T-helper 2 cell (primary cell): Measurements from ENCODE around the gene CST11.
"Not testable (repeated sequence)": the region's sequence is repeated elsewhere in the genome, so short reads cannot be mapped to it uniquely, and the experiment has no call there.

Experiments
- DNase-seq, 5 experiments: peaks; one replicate each; pipeline versions ENCODE4 v3.0.0 to v3.0.0-alpha.2; 2012 to 2022
- total RNA-seq, 2 donors: gene quantifications; one replicate each; lab custom pipeline; 2026; lab: John Stamatoyannopoulos, UW

CST11 gene, protein sequence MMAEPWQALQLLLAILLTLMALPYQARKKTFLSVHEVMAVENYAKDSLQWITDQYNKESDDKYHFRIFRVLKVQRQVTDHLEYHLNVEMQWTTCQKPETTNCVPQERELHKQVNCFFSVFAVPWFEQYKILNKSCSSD
- 0 reads per million in 2 donors for total RNA-seq

DNA sequence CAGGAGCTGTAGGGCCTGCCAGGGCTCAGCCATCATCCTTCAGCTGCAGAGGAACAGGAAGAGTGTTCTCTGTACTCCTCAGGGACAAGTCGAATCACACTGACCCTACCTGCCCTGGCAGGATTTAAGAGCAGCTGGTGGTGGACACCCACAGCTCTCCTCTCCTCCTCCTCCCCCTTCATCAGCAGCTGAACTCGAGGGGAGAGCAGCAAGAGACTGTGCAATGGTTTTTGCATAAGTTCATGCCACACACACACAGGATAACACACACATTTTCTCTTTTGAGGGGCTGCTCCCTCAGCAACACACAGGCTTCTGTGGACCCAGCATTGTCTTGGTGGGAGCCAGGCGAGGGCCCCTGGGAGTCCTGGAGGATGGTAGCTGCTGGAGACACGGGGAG lies at the start of gene CST11:
Gene CST11 (minus strand): TSS at position 101 of the 400 bp plus-strand sequence. CDS start 65 bp downstream, at position 36.
- no peak for DNase-seq

DNA sequence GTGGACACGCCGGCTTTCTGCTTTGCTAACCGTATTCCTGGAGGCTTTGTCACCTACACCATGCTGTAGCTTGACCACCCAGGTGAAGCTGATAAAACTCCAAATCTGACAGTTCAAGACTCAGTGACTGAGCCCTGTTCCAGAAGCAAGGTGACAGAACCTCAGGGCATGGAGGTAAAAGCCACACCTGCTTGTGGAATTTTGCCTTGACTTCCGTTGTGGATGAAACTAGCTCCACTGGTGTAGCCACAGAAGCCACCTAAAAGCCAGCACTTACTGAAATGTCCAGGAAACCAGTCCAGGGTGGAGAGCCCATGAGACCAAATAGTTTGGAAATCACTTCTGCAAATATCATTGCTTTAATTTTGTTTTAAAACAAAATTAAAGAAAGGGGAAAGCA lies 49.2 kb upstream of the CST11 start:
- DNase-seq = no peak

DNA sequence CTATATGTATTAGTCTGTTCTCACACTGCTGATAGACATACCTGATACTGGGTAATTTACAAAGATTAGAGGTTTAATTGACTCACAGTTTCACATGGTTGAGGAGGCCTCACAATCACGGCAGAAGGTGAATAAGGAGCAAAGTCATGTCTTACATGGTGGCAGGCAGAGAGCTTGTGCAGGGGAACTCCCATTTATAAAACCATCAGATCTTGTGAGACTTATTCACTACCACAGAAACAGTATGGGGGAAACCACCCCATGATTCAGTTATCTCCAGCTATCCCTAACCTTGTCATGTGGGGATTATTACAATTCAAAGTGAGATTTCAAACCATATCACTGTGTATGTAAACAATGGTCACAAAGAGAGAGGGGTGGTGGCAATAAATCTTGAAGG lies 44.9 kb upstream of the CST11 start:
- DNase-seq = no peak

DNA sequence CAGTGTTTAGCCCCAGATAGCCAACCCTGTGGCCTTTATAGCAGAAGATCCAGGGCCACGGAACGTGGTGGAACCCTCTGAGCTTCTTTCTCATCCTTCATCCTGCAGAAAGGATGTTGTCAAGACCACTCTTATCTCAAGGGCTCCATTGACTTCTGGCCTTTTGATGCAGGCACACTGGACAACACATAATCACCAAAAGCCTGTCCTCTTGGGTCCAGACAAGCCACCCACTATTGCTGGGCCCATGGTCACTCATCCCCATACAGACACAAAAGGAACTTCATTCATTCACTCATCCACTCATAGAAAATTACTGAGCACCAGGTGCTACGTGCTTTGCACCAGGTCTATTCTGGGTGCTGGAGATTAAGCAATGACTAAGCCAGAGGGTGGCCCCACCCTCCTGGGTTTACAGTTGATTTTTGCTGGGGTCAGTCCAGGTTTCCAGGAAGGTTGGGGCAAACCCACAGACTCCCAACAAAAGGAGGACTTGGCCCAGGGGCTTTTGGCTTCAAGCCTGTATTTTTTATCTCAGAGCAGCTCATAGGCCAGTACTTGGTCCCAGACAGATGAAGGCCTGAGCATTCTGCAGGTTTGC lies 40.6 kb upstream of the CST11 start:
- DNase-seq = no peak

DNA sequence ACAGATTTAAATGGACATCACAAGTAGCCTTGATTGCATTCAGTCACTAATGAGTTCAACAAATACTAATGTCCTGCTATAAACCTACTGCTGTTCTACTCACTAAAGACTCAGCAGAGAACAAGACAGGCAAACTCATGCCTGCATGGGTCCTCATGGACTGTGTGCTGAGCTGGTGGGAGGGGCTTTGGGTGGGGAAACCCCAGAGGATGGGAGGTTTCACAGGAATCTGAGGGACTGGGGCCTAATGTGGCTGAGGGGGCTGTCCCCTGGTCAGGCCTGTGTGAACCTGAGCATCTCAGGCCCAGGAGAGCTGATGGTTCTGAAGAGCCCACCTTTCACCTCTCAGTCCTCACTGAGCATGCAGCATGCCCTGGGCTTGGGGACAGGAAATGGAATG lies 39.6 kb upstream of the CST11 start:
- DNase-seq = no peak

DNA sequence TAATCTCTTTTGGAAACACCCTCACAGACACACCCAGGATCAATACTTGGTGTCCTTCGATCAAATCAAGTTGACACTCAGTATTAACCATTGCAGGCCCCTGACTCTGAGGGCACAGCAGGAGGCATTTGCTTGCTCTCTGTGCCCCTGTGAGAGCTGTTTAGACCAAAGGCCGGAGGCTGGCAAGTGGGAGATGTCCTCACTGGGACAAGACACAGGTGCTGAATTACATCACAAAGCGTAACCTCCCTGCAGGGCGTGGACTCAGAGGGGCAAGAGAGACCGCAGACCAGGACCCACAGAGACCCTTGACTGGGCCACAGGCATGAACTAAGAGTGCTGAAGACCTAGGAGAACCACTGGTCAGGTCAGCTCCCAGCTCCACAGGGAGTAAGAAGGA lies 38.1 kb upstream of the CST11 start, which contains the start of gene CST8:
Gene CST8 (plus strand): TSS at position 301 of the 400 bp plus-strand sequence. CDS start 551 bp downstream, outside the sequence.
- no peak for DNase-seq

DNA sequence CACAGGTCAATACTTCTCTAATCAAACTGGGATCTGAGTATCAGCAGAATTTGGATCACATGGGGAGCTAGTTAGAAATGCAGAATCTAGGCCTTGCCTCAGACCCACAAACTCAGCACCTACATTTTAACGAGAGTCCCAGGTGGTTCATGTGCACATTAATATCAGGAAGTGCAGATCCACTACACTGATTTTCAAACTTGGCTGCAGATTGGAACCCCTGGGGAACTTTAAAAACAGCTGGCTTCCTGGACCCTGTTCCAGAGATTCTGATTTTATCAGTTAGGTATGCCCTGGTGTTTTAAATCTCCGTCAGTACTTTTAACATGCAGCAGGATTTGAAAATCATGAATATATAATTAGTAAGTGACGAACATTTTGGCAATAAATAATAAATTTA lies 36.3 kb upstream of the CST11 start:
- DNase-seq = no peak

DNA sequence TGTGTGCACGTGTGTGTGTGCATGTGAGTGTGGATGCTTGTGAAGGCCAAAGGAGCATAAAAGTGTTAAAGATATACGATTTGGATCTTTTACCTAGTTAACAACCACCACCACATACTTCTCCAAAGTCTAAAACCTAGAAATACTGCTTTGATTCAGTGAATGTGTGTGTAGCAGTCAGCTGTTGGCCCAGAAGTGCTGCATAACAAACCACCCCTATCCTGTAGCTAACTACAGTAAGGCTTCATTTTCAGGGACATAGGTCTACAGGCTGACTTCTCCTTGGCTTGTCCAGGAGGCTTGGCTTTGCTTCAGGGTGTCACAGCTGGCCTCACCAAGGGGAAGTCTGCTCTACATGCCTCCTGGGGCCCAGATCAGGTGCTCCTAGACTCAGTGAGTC lies 35.8 kb upstream of the CST11 start:
- DNase-seq = no peak

DNA sequence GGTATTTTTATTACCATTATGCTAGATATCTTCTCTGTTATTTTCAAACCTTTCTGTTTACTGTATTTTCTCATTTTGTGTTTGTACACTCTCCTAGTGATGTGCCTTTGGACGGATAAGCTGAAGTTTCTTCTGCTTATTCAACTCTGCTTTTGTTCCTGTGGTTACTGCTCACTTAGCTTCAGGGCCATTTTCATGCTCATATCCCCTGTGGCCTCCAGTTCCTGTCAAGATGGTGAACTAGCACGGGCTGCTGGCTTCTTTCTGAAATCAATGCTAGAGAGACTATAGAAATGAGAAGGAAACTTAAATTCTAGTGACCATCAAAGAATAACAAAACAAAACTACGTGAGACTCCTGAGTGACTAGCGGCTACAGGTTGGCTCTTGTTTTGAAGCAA lies 31.4 kb upstream of the CST11 start:
- DNase-seq = no peak

DNA sequence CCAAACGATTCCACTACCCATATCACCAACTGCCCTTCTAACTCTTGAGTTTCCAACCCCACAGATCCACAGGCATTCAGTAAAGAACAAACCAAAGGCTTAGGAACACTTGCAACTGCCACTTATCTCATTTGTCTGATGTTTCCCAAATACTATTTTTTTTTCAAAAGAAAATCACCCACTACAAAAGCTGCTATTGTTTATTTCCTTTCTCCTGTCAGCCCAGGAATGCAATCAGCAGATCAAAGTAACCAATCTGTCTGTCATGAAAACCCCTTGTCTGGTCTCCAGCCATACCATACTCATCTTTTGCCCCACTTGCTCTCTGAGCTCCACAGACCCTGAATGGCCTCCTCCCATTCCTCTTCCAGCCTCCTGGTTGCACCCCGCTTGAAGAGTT lies 29.5 kb upstream of the CST11 start:
- no peak for DNase-seq

DNA sequence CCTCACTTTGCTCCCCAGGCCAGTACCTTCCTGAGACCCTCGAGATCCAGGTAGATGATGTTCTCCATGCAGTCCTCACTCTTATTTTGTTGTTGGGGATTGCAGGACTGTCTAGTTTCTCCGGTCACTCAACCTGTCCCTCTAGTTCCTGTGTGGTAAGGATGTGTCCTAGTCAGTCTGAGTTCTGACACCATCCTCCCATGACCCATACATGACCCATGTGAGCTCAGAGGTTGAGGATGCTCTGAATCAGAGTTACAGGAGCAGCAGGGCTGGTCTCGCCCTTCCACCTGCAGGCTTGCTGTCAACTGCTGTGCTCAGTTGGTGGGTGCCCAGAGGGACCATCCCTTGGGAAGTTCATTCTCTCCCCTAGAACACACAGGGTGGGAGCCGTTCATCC lies 26.4 kb upstream of the CST11 start:
- no peak for DNase-seq

DNA sequence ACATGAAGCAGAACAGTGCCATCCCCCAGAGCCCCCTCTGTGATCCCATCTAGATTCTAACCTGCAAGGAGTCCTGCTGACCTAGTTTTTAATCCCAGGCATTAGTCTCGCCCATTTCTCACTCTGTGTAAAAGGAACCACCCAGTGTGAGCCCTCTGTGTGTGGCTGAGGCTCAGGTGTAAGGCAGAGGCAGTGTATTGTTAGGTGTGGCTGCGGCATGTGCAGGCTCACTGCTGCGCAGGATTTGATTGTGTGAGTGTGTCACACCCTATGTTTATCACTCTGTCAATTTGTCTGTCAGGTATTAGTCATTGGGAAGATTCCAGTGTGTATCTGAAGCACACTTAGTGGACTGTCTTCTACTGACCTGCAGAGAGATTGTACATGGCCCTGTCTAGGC lies 24.5 kb upstream of the CST11 start:
- DNase-seq = no peak

DNA sequence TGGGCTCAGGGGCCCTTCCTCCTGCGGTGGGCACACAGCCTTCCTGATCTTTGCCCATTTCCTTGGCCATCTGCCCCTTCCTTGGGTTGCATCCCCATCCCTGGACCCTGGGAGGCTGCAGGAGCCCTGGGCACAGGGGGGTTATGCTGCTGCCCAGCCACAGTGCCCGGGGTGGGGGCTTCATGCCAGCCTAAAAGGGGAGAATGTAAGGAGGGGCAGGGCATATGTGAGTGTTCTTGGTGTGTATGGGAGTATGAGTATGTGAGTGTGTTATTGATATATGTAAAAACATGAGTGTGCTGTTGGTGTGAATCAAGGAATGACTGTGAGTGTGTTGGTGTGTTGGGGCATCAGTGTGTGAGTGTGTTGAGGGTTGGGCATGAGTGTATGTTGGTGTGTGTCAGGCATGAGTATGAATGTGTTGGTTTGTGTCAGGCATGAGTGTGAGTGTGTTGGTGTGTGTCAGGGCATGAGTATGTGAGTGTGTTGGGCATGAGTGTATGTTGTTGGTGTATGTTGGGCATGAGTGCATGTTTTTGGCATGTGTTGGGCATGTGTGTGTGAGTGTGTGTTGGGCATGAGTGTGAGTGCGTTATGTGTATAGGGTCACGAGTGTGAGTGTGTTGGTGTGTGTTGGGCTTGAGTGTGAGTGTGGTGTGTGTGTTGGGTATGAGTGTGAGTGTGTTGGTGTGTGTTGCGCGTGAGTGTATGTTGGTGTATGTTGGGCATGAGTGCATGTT lies 23.5 kb upstream of the CST11 start:
- no peak for DNase-seq

DNA sequence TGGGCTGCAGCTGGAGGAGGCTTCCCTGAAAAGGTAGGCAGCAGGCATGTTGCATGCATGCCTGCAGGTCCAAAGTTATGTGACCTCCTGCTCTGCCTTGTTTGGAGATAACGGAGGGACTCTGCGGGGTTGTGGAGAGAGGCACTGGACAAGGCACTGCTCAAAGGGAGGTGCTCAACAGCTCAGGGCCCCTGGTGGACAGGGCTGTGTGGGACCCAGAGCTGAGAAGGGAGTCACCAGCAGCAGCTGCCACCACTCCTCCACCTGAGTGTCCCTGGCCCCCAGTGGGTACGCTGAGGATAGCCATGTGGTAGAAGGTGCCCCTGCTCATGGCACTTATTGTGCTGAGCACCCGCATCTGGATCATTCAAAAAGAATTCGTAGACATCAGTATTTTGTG lies 22.7 kb upstream of the CST11 start:
- DNase-seq = no peak

DNA sequence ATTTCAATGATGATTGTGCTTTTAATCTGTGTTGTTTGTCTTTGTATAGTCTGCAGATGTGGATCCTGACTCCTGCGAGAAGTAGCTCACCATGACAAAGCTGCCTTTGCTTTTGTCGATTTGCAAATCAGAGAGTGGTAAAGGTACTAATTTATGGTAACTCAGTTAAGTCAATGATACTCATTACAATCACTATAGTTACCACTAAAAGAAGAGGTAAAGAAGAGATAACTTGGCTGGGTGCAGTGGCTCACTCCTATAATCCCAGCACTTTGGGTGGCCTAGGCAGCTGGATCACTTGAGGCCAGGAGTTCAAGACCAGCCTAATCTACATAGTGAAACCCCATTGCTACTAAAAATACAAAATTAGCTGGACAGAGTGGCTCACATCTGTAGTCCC lies 20.6 kb upstream of the CST11 start:
- DNase-seq = not testable (repeated sequence)

DNA sequence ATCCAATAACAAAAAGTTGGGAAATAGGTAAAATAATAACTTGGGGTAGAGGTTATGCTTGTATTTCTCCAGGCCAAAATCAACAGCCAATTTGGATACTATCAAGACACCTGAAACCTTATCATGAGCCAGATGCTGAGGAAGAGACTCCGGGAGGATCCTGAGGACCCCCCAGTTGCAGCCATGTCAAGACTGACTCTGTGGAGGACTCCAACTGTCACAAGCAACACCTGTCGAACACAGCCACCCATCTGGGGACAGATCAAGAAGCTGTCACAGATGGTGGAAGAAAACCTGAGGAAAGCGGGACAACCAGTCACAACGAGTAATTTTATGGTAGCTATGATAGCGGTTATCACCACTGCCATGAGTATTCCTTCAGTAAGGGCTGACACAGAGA lies 19.6 kb upstream of the CST11 start:
- DNase-seq = not testable (repeated sequence)

DNA sequence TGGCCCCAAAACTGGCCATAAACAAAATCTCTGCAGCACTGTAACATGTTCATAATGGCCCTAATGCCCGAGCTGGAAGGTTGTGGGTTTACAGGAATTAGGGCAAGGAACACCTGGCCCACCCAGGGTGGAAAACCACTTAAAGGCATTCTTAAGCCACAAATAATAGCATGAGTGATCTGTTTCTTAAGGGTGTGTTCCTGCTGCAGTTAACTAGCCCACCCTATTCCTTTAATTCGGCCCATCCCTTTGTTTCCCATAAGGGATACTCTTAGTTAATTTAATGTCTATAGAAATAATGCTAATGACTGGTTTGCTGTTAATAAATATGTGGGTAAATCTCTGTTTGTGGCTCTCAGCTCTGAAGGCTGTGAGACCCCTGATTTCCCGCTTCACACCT lies 14.3 kb upstream of the CST11 start:
- not testable (repeated sequence) for DNase-seq

DNA sequence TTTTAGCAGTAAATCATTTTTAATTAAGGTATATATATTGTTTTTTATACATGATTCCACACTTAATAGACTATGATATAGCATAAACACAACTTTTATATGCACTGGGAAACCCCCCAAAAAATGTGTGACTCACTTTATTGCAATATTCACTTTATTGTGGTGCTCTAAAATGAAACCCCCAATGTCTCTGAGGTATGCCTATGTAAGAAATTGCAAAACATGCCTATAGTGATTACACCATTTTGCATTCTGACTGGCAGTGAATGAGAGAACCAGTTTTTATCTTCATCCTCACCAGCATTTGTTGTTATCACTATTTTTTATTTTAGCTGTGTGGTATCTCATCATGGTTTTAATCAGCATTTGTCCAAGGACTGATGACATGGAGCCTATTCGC lies 8.5 kb upstream of the CST11 start:
- DNase-seq = no peak

DNA sequence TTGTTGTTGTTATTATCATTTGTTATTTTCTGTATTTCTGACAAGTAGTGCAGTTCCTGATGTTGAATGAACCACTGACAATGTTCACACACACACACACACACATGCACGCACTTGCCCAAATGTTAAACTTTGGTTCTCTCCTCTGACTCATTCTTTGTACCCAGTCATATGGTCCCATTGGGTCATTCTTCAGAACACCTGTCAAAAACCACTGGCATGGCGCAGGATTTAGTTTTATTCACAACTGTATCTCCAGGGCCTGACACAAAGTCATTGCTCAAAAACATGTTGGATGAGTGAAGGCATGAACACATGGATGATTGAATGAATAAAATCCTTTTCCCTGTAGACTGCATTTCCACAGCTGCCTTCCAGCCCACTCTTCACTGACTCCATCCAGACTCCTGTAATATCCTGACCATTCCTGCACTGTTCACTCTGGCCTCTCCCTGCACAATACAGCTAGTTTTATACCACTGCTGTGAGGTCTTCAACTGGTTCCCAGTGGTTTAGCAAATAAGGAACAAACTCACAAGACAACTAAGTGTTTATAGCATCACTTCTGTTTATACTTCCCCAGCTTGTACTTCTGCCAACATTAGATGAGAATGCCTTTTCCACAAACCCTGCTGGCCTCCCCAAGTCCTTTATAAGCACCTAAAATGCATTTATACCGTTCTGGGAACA lies 6.9 kb upstream of the CST11 start:
- DNase-seq = no peak

DNA sequence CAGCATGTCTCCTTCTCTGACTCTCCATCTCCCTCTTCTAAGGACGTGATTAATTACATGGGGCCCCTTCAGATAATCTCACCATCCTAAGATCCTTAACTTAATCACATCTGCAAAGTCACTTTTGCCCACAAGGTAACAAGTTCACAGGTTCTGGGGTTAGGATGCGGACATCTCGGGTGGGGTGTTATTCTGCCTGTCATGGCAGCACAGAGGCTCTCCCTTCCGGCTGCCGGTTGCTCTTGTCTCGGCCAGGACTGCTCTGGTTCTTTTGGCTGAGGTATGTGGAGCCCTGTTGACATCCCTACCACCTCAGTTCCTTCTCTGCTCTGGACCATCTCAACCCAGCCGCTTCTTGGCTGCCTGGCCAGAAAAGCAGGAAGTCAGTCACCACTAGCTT lies 4.2 kb upstream of the CST11 start:
- peak in 1 of 5 experiments; percentile 1 for DNase-seq

DNA sequence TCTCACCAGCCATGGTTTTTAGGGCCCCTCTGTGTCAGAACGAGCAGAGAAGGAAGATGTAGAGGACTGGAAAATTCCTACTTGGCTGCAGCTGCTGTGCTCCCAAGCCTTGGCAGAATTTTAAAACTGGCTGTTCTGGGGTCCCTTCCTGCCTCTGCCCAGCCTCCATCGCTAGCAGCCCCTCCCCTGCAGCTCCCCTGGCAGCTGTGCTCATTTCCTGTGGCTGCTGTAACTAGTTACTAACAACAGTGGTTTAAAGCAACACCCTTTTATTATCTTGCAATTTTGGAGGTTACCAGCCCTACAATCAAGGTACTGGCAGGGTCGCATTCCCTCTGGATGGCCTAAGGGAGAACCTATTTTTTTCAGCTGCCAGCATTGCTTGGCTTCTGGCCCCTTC lies 3.7 kb upstream of the CST11 start:
- peak in 1 of 5 experiments; percentile 9 for DNase-seq

DNA sequence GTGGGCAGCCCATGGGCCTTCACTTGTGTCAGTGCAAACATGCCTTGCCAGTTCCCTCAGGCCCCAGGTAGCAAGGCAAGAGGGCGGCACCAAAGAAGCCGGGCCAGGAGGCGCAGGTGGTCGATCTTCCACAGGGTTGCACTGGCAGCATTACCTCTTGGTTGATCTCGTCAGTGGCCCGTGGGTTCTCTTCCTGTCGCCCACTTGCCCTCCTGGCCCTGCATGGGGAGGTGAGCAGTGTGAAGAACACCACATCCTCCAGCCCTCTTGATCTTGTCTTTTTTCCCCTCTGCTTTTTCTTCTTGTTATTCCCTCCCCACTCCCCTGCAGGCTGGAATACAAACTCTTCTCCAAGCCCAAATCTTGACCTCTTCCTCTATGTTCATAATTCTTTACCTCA lies 3.0 kb upstream of the CST11 start:
- no peak for DNase-seq

DNA sequence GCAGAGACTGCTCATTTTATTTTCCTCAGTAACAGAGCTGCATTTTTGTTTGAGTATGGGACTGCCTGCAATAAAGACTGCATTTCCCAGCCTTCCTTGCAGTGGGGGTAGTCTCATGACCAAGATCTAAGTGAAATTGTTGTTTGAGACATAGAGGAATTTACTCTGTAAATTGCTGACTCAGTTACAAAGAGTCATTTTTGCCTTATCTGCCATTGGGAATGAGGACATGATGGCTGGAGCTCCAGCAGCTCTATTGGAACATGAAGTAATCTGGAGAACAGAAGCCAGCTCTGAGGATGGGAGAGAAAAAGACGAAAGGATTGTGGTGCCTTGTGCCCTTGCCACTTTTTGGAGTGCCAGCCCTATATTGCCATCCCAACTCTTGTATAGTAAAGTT lies 2.1 kb upstream of the CST11 start:
- DNase-seq = no peak
